Measurements from ENCODE around the gene GPC5.

GRCh38 chr13:92912629-92913028 is 1514.2 kb downstream of the GPC5 start:
- TF ChIP-seq SUZ12 (IDR thresholded peaks at IDR 0.05; ENCODE audit: extremely low read depth, insufficient read depth, insufficient read length) (no peak), ZNF274 (IDR thresholded peaks at IDR 0.05; ENCODE audit: low read depth, low read length) (no peak), YY1 (IDR thresholded peaks at IDR 0.05; ENCODE audit: insufficient read depth, insufficient read length) (no peak)
